GM19452 (cell line): Measurements from ENCODE around the gene CCDC77.
"Not testable (repeated sequence)": the region's sequence is repeated elsewhere in the genome, so short reads cannot be mapped to it uniquely, and the experiment has no call there.

ENCODE experiments used
- ATAC-seq: cut with Tn5 transposase; IDR thresholded peaks from one replicate; pipeline ENCODE4 v1.9.1; 2021; ENCODE audit not compliant: unreplicated experiment

The CCDC77 gene

DNA sequence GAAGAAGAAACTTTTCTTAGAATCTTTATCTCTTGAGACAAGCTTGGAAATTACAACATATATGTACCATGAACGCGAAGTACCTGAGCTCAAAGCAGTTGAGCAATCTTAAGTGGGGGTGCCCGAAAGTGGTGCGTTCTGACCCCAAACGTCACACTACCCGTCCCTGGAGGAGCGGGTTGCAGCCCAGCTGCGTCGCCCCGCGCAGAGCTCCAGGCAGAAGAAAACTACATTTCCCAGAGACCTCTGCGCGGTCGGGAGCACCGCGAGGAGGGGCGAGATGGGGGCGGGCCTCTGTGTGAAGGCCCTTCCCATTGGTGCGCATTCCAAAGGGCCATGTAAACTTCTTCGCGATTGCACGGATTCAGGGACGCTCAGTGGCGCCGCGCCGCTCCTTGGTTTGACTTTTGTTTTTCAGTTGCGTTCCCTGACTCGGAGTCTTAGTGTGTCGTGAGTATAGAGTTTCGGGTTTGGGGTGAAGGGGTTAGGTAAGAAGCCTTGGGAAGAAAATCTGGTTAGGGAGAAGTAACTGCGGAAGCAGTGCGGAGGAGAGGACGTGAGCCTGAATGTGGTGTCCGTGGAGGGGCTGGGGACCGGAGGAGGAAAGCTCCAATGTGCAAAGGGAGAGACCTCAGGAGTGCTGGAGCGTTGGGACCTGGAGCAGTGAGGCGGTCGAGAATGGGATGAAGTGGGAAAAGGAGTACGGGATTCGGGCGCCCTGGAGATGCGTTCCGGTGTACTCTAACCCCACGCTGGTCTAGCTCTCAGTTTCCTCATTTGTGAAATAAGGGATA, at the start of gene CCDC77:
CCDC77 (plus strand) TSS at position 410 of the 794 bp plus-strand sequence. CDS start 7,740 bp downstream, outside the sequence.
- ATAC-seq: peak; percentile 97

DNA sequence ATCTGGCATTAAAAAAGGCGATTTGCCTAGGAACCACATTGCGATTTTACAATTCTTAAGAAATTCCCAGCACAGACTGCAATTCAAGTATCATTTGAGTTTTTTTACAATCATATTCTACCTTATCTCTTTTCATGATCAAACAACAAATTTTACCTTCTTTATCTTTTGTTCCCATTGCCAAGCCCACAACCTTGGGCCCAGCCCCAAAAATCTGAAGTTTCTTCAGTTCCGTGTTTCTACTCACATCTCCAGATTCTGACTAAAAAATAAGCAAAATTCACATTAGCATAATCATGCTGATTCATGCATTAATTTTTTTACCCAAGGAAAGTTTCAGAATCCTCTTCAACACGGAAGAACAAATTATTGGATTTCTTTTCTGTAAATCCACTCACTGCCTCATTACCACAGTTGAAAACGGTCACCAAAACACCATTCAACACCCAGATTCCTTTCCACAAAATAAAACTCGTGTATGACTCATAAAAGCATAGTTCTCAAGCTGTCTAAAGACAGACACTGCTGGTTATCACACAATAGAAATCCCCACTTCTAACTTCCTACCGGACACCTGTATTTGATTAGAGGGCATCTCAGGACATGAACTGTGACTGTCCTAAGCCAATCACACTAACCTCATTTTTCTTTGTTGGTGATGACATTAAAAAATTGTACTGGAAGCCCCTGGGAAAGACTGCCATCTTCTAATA, 45.0 kb upstream of the CCDC77 start:
- no peak for ATAC-seq

DNA sequence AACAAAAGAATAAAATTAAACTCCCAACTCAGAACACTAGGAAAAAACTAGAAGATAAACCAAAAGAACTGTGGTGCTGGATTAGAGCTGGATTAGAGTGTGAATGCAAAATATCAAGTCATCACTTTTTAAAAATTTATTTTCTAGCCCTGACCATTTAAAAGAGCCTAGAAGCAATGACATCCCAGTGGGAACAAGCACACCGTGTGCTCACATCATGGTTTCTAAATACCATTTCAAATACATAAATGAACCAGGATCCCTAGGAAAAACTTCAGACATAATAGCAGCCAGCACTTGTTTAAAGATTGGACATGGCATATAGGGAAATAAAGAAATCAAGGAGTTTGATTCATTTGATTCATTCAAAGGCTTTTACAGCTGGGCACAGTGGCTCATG, 42.4 kb upstream of the CCDC77 start:
- ATAC-seq: no peak

DNA sequence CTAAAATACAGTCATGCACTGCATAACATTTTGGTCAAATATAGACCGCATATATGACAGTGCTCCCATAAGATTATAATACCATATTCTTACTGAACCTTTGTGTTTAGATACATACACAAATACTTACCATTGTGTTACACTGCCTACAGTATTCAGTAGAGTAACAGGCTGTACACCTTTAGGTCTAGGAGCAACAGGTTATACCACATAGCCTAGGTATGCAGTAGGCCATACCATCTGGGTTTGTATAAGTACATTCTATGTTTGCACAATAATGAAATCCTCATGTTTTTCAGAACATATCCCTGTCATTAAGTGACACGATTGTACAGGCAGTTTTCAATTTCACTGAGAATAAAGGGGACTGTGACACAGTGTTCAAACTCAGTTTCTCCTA, 34.6 kb upstream of the CCDC77 start:
- ATAC-seq: no peak

DNA sequence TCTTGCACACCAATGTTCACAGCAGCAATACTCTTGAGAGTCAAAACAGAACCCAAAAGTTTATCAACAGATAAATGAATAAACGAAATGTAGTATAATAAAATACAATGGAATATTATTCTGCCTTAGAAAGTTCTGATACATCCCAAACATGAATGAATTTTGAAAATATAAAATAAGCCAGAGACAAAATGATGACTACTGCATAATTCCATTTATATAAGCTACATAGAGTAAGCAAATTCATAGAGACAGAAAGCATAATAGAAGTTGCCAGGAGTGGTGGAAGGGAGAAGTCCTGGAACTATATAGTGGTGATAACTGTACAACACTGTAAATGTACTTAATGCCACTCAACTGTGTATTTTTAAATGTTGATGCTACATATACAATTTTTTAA, 33.5 kb upstream of the CCDC77 start:
- ATAC-seq: no peak

DNA sequence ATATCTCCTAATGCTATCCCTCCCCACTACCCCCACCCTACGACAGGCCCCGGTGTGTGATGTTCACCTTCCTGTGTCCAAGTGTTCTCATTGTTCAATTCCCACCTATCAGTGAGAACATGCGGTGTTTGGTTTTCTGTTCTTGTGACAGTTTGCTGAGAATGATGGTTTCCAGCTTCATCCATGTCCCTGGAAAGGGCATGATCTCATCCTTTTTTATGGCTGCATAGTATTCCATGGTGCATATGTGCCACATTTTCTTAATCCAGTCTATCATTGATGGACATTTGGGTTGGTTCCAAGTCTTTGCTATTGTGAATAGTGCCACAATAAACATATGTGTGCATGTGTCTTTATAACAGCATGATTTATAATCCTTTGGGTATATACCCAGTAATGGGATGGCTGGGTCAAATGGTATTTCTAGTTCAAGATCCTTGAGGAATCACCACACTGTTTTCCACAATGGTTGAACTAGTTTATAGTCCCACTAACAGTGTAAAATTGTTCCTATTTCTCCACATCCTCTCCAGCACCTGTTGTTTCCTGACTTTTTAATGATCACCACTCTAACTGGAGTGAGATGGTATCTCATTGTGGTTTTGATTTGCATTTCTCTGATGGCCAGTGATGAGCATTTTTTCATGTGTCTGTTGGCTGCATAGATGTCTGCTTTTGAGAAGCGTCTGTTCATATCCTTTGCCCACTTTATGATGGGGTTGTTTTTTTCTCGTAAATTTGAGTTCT, 30.5 kb upstream of the CCDC77 start:
- ATAC-seq: not testable (repeated sequence)

DNA sequence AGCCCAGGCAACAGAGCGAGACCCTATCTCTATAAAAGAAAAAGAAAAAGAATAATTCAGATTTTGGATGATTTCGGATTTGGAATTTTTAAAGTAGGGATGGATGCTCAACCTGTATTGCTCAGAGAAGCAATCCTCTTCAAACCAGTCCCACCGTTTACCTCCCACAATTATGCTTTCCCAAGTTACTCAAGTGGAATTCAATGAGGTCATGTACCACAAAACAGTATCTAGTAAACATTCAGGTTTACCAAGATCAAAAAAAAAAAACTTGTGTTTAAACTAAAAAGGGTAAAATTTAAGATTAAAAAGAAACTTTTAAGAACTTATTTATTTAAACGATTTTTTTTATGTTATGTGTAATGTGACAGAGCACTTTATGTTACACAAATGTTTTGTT, 14.8 kb upstream of the CCDC77 start:
- ATAC-seq: no peak

DNA sequence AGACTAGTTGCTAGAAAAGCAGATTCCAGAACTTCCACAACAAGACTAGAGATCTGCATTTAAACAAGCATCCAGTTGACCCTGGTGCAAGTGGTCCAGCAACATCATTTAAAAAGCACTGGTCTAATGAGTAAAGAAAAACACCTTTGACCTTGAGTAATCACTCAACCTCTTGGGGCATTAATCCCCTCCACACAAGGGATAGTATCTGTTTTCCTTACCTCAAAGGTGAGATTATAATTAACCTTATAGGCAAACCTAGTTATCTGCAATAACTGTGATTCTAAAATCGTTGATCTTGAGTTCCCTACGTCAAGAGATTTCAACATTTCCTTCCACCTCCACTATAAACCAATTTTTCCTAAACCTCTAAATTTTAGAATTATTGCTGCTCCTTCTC, 13.4 kb upstream of the CCDC77 start:
- ATAC-seq: no peak

DNA sequence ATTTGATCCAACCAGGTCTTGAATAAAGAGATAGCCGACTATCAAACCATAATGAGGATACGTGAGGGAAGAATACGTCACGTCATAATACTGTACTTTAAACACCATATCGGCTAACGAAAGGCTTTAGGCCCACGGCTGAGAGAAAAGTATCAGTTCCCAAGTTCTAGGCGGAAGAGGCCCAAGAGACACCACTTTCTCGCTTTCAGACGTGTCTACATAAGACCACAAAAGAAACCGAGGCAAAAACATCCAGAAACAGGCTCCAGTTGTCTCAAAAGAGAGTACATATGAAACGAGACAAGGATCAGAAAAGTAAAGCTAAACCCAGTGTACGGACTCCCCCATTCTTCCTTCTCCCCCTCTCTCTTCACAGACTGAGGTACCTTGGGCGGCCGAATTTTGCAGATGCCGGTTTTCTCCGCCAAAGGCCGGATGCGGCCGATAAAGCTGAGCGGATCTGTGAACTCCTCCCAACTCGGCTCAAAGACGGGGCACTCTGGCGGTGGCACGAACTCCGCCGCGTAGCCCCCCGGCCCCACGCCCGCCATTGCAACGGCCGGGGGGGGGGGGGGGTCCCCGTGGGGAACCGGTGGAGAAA, 12.8 kb upstream of the CCDC77 start:
- peak; percentile 28 for ATAC-seq

DNA sequence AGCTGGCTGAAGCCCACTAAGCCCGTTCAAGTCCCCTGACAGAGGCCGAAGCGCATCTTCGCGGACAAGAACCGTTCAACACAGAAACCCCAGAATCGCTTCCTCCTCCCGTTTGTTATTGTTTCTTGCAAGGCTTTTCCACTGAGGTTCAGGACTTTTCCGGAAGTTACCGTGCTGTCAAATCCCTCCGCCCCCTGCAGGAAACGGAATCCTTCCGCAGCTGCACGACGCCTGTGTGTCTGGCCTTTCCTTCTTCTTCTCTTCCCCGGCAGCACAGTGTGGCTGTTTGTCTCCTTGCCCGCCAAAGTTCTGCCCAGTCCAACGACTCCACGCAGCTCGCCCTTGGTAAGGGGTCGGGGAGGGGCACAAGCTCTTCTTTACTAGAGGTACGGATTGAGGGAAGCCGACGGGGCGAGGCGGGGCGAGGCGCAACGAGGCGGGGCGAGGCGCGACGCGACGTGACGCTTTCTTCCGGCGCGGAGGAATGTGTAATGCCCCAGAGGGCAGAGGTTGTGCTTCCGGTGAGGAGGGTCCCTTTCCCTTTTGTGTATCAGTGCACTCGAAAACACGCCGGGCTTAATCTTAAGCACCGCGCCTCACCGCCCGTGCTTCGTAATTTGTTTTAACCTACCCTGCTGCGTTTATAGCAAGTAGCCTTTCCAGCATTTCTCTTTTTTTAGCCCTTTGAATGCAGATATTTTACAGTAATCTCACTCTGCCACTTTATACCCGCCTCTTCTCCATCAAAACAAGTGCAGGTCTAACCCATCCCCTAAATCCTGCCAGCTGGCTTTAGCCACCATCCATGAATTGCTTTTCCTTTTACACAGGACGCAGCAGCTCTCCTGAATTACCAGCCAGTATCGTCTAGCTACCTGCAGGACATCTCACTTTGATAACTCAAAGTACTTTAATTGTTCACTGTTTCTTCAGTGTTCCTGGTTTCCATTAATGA, 12.0 kb upstream of the CCDC77 start, which contains the start of gene KDM5A:
KDM5A (minus strand) TSS at position 179 of the 955 bp plus-strand sequence. CDS start 229 bp downstream, outside the sequence.
- ATAC-seq: peak; percentile 91

DNA sequence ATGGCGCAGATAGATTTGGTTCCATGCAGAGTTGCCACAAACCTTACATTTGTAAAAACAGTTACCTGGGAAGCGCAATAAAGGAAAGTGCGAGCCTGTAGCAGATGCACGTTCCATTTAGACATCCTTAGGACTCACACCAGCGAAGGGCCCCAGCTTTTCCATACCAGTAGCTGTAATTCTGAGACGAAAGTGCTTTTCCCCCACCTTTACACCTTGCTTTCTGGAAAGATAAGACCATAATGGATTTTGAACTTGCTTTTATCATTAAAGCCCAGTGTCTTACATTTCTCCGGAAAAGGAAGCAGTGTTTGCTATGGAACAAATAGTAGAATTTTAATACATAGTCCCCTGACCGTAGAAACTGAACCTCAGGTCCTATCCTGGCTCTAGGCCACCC, 616 bp upstream of the CCDC77 start:
- no peak for ATAC-seq

DNA sequence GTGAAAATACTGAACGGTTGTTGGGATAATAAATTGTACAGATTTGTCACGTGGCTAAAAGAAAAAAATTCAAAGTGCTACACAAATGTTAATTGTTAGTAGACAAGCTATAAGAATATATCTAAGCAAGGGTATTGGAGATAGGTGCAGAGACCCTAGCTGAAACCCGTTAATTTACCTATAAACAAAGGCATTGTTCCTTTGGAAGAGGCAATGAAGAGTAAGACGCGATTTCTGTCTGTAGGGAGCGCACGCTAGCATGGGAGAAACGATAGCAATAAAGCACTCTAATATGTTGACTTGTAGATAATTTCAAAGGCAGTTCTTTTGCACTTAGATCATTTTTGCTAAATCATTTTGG, 565 bp downstream of the CCDC77 start:
- no peak for ATAC-seq

DNA sequence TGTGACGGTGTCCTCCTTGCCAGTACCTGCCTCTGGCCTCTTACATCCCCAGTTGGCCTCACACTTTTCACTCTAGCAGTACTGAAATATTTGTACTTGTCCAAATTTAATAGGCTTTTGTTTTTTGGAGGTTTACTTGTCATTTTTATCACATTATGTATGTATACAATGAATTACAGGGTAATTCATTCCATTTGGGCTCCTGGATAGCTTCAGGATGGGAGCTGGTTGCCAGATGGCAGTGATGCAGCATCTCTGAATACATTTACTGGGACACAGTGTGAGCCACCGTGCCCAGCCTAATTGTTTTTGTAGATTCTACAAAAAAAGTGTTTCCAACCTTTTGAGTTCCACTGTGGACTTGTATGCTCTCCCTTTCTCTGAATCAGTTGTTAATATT, 13.4 kb downstream of the CCDC77 start:
- ATAC-seq: no peak

DNA sequence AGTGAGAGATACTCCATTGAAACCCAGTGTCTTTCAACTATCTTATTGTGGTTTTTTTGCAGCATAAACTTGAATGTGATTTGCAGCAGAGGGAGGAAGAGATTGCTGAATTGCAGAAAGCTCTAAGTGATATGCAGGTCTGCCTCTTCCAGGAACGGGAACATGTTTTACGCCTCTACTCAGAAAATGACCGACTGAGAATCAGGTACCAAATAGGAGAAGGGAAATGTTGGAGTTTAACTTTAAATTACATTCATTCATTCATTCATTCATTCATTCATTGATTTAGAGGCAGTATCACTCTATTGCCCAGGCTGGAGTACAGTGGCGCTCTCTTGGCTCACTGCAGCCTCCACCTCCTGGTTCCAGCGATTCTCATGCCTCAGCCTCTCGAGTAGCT, 17.0 kb downstream of the CCDC77 start:
- no peak for ATAC-seq

DNA sequence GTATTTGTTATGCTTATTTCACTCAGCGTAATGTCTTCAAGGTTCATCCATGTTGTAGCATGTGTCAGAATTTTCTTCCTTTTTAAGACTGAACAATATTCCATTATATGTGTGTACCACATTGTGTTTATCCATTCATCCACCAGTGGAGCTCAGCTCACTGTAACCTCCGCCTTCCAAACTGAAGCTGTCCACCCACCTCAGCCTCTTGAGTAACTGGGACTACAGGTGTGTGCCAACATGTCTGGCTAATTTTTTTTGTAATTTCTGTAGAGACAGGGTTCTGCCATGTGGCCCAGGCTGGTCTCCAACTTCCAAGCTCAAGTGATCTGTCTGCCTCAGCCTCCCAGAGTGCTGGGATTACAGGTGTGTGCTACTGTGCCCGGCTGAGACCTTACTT, 21.1 kb downstream of the CCDC77 start:
- ATAC-seq: no peak

DNA sequence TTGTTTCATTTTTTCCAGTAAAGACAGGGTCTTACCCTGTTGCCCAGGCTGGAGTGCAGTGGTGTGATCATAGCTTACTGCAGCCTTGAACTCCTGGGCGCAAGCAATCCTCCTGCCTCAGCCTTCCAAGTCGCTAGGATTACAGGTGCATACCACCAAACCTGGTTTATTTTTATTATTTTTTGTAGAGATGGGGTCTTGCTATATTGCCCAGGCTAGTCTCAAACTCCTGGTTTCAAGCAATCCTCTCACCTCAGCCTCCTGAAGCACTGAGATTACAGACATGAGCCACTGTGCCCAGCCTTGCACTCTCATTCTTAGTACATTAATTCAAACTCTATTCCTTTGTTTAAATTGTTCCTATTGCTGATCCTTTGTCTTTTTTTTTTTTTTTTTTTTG, 34.3 kb downstream of the CCDC77 start:
- not testable (repeated sequence) for ATAC-seq

DNA sequence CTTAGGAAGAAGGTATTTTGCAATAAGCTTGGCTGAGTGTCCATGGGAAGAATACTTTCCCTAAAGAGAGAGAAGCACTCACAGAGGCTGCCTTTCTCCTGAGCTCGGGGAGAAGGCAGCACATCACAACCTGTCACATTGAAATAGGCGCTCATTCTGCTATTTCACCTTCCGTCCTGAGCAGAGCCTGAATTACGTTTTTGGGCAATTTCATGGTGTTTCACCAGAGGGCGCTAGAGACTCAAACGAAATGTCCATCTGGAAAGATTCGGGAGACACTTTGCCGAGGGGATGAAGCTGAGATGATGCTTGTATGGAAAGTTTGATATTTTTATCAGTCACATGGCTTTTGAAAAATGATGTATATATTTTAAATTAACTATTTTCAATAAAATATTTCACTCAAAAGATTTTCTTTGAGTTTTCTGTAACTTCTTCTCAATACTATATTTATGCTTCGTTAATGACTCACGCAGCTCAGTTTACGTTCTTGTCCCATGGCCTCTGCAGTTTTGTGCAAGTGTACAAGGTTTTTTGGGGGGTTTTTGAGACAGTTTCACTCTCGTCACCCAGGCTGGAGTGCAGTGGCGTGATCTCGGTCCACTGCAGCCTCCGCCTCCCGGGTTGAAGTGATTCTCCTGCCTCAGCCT, 40.9 kb downstream of the CCDC77 start:
- no peak for ATAC-seq

DNA sequence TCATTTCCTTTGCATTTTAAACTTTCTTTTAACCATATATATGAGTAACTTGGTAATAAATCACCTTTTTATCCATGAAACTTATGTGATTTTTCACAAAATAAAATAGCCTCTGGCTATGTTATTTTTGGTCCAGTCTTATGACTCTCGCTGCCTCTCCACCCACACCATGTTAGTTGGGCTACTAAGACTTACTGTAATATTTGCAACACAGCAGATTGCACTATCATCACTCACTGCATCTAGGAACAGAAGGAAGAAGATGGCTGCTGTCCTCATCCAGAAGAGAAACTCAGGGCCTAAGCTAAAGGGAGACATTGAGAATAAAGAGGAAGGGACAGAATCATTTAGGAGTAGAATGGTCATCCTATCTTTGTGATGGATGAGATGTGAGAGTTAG, 45.7 kb downstream of the CCDC77 start:
- ATAC-seq: no peak

DNA sequence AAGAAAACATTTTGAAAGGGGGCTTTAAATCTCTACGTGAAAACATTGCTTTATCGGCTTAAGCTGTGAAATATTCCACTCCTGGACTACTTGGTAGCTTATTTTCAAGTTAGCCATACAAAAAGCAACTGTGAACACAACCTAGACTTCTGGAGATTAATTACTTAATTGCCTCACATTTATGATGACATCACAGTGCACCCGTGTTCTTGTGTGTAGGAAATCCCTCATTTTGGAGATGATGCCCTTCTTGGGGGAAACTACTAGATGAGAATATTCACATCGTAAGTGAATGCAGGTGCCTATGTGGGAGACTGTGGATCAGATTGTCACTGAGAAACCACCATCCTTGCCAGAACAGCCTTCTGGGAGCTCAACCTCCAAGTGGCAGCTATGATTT, 47.8 kb downstream of the CCDC77 start:
- no peak for ATAC-seq

DNA sequence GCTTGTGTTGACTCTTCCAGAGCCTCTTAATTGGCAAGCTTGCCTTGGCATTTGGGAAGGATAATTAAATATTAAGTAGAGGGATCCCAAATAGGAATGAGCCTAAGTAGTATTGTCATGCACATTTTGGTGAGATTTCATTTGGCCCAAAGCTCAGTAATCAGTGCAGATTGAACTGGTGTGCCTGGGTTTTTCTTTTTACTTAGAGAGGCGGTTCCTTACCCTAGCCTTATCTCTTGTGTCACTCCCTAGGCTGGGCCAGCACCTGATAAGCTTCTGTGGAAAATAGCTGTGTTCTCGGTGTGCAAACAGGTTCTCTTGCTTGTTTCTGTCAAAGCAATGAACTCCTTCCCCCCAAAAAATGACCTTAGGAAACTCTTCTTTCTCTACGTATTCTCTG, 49.0 kb downstream of the CCDC77 start:
- no peak for ATAC-seq
